HepG2 (cell line): ENCODE results near the gene SIMC1. TPM values are rescaled to one million over a fixed set of nuclear protein-coding genes. Genes with fewer than 3 reads are reported as not detected.
"Not testable (repeated sequence)": the region's sequence is repeated elsewhere in the genome, so short reads cannot be mapped to it uniquely, and the experiment has no call there.

Source experiments
- ATAC-seq: fragments of 200-7000 bp; cut with Tn5 transposase; 3 replicates; pipeline ENCODE4 v1.9.1; 2020; ENCODE audit warnings: mild to moderate bottlenecking, moderate library complexity
- BruUV-seq: library from RNA; stranded (reverse); fragments of 400-500 nt; replicated peaks from 2 replicates; lab custom pipeline; 2021; lab: Mats Ljungman, UMichigan
- CTCF ChIA-PET: fragments of 300-600 bp; formaldehyde crosslinking; extraction: SDS; loops from one replicate; lab custom pipeline; 2021; ENCODE audit warnings: low total read pairs, inconsistent platforms, low intra/inter-chr PET ratio; lab: Yijun Ruan, JAX
- POLR2A ChIA-PET: fragments of 350-600 bp; sonication (Branson Sonifier 250); formaldehyde crosslinking; loops from one replicate; lab custom pipeline; 2020; ENCODE audit warnings: antibody characterized with exemption, inconsistent platforms; lab: Yijun Ruan, JAX
- DNase-seq: peaks from one replicate; pipeline ENCODE4 v3.0.0-alpha.2; 2015; ENCODE audit warnings: low spot score
- FAIRE-seq: peaks from 3 replicates; lab custom pipeline; 2011; peaks lifted over from hg19 to GRCh38; lab: Jason Lieb, UNC
- H2AFZ ChIP-seq: one replicate; pipeline ENCODE4 v1.6.1; 2011; ENCODE audit warnings: low read length, inconsistent platforms
- H3K27ac ChIP-seq: fragments of 300-600 bp; 3 replicates; pipeline ENCODE4 v1.8.0; 2011; ENCODE audit warnings: mixed run types, mild to moderate bottlenecking, mixed read lengths, low read length, inconsistent platforms; ENCODE audit not compliant: insufficient read depth; ENCODE audit errors: extremely low read length
- H3K27me3 ChIP-seq, 2 experiments: fragments of 200-600 bp in 1 of 2; 2 replicates in 1 of 2; 3 replicates in 1 of 2; pipeline versions ENCODE4 v1.6.0 to v1.8.0; 2011; ENCODE audit warnings: low read length in 2 of 2, mild to moderate bottlenecking in 2 of 2, moderate library complexity in 2 of 2, inconsistent platforms in 1 of 2; ENCODE audit not compliant: insufficient read depth in 2 of 2, control insufficient read depth in 1 of 2
- H3K36me3 ChIP-seq, 2 experiments: fragments of 200-600 bp in 1 of 2; replicated peaks in 1 of 2; 2 replicates in 1 of 2; 3 replicates in 1 of 2; pipeline versions ENCODE4 v1.5.1 to v1.8.0; 2011; ENCODE audit warnings: low read length in 2 of 2, inconsistent platforms in 1 of 2; ENCODE audit not compliant: insufficient read depth in 2 of 2, control insufficient read depth in 1 of 2
- H3K4me1 ChIP-seq: 2 replicates; pipeline ENCODE4 v1.5.1; 2012; ENCODE audit warnings: low read length, inconsistent platforms; ENCODE audit not compliant: insufficient read depth
- H3K4me2 ChIP-seq: 2 replicates; pipeline ENCODE4 v1.6.0; 2011; ENCODE audit warnings: low read depth, low read length, inconsistent platforms
- H3K4me3 ChIP-seq, 3 experiments: fragments of 200-600 bp in 1 of 3; sonication (generic), shearing (Covaris generic) in 1 of 3; replicated peaks in 1 of 3; 2 replicates each; pipeline ENCODE4 v1.5.1; 2011 to 2016; ENCODE audit warnings: low read length in 3 of 3, inconsistent platforms in 2 of 3, low read depth in 2 of 3, mild to moderate bottlenecking in 2 of 3, control low read depth in 1 of 3, mixed read lengths in 1 of 3; ENCODE audit not compliant: insufficient read depth in 1 of 3
- H3K79me2 ChIP-seq: one replicate; pipeline ENCODE4 v1.6.1; 2011; ENCODE audit warnings: low read length, inconsistent platforms; ENCODE audit not compliant: insufficient read depth
- H3K9ac ChIP-seq: 2 replicates; pipeline ENCODE4 v1.6.0; 2011; ENCODE audit warnings: mild to moderate bottlenecking, low read depth, low read length, inconsistent platforms; ENCODE audit not compliant: insufficient read depth
- H3K9me3 ChIP-seq: 2 replicates; pipeline ENCODE4 v1.5.1; 2012; ENCODE audit warnings: mild to moderate bottlenecking, low read length
- H4K20me1 ChIP-seq: 2 replicates; pipeline ENCODE4 v1.6.0; 2011; ENCODE audit warnings: inconsistent platforms, mild to moderate bottlenecking, low read length, moderate library complexity; ENCODE audit not compliant: insufficient read depth
- ETV5 ChIP-seq: IDR thresholded peaks from 2 replicates; pipeline ENCODE4 v1.6.1; 2018; ENCODE audit warnings: missing biosample characterization, missing genetic modification reagents, inconsistent platforms, borderline replicate concordance
- HDAC2 ChIP-seq: sonication (generic); formaldehyde crosslinking; IDR thresholded peaks from 2 replicates; pipeline ENCODE4 v1.4.0; 2020; ENCODE audit warnings: missing genetic modification reagents
- RARA ChIP-seq: IDR thresholded peaks from 2 replicates; pipeline ENCODE4 v1.6.1; 2016; ENCODE audit warnings: missing genetic modification reagents, missing compliant biosample characterization
- RXRB ChIP-seq: IDR thresholded peaks from 2 replicates; pipeline ENCODE4 v1.6.1; 2016; ENCODE audit warnings: borderline replicate concordance, missing genetic modification reagents, missing compliant biosample characterization
- SAP130 ChIP-seq: IDR thresholded peaks from 2 replicates; pipeline ENCODE4 v1.6.1; 2016; ENCODE audit warnings: low read depth
- SOX13 ChIP-seq, 3 experiments: fragments of 450-650 bp in 1 of 3; sonication (generic) in 1 of 3; formaldehyde crosslinking in 1 of 3; IDR thresholded peaks in 2 of 3; conservative IDR thresholded peaks in 1 of 3; 2 replicates each; pipeline versions ENCODE4 v1.5.0 to v1.6.1; 2016 to 2020; ENCODE audit warnings: antibody characterized with exemption in 1 of 3, mild to moderate bottlenecking in 1 of 3, missing compliant biosample characterization in 1 of 3, missing genetic modification reagents in 1 of 3, moderate library complexity in 1 of 3
- SOX5 ChIP-seq: IDR thresholded peaks from 2 replicates; pipeline ENCODE4 v1.6.1; 2016; ENCODE audit warnings: borderline replicate concordance
- WGBS: methylation state at CpG from one replicate; pipeline ENCODE4 v1.1.6; 2017; ENCODE audit warnings: low lambda C conversion rate; 5-methylcytosine and 5-hydroxymethylcytosine counted together
- in situ Hi-C: cut with HindIII; loops from 2 replicates; pipeline ENCODE4 v1.10.0; 2017; ENCODE audit warnings: low pct_unique_long_range_greater_than_20kb; ENCODE audit not compliant: extremely low pct_ligation_motif_present
- intact Hi-C: fragments of 100-400 bp; cut with micrococcal nuclease; formaldehyde crosslinking; loops from one replicate; pipeline ENCODE4 v1.10.0; 2022; ENCODE audit not compliant: unreplicated experiment
- polyA plus RNA-seq, 8 experiments: library from polyadenylated mRNA; depleted of rRNA in 3 of 8; stranded (reverse) in 7 of 8; unstranded in 1 of 8; fragments of >200 nt; fragmentation: Illumina TruSeq in 4 of 8; extraction: Trizol in 4 of 8; gene quantifications; 2 replicates each; pipeline versions ENCODE4 v1.2.1 to v1.2.3, GENCODE V29; 2011 to 2016; ENCODE audit warnings: low read depth in 4 of 8, missing spikeins in 1 of 8, mixed read lengths in 1 of 8; ENCODE audit not compliant: insufficient read depth in 1 of 8
- total RNA-seq, 5 experiments: library from RNA; depleted of rRNA; stranded (reverse); fragments of >200 nt; fragmentation: Illumina TruSeq; extraction: Trizol; gene quantifications; 2 replicates each; pipeline ENCODE4 v1.2.3, GENCODE V29; 2016; ENCODE audit warnings: low read depth in 1 of 5
- TF ChIP-seq, protein P1 (sequence below): sonication (generic); formaldehyde crosslinking; IDR thresholded peaks from 2 replicates; pipeline ENCODE4 v1.5.1; 2020; ENCODE audit warnings: mild to moderate bottlenecking, missing genetic modification reagents, moderate library complexity
- TF ChIP-seq, protein P2 (sequence below): sonication (generic); IDR thresholded peaks from 2 replicates; pipeline ENCODE4 v1.6.1; 2016; ENCODE audit warnings: low read depth, borderline replicate concordance
- TF ChIP-seq, protein P3 (sequence below): IDR thresholded peaks from 2 replicates; pipeline ENCODE4 v1.6.1; 2016

SIMC1 gene
- total and polyA plus RNA-seq, 2 of the 13 experiments (the other 11 are each of a cell fraction or from before 2014, with no cell fraction given), result 5.4 to 6.8 TPM

DNA sequence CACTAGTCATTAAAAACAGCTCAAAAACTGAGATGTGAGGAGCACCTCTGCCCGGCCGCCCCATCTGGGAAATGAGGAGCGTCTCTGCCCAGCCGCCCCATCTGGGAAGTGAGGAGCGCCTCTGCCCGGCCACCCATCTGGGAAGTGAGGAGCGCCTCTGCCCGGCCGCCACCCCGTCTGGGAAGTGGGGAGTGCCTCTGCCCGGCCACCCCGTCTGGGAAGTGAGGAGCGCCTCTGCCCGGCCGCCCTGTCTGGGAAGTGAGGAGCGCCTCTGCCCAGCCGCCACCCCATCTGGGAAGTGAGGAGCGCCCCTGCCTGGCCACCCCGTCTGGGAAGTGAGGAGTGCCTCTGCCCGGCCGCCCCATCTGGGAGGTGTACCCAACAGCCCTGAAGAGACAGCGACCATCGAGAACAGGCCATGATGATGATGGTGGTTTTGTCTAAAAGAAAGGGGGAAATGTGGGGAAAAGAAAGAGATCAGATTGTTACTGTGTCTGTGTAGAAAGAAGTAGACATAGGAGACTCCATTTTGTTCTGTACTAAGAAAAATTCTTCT, 23.7 kb upstream of the SIMC1 start:
- BruUV-seq, H3K9ac ChIP-seq, in situ Hi-C loops, FAIRE-seq, intact Hi-C loops, H3K4me2 ChIP-seq, POLR2A ChIA-PET, H3K36me3 ChIP-seq, CTCF ChIA-PET, H3K27me3 ChIP-seq, H3K27ac ChIP-seq, ATAC-seq, DNase-seq, H3K4me3 ChIP-seq, H4K20me1 ChIP-seq, H3K9me3 ChIP-seq, H3K79me2 ChIP-seq, H2AFZ ChIP-seq: not testable (repeated sequence)
- TF ChIP-seq, protein P1, sequence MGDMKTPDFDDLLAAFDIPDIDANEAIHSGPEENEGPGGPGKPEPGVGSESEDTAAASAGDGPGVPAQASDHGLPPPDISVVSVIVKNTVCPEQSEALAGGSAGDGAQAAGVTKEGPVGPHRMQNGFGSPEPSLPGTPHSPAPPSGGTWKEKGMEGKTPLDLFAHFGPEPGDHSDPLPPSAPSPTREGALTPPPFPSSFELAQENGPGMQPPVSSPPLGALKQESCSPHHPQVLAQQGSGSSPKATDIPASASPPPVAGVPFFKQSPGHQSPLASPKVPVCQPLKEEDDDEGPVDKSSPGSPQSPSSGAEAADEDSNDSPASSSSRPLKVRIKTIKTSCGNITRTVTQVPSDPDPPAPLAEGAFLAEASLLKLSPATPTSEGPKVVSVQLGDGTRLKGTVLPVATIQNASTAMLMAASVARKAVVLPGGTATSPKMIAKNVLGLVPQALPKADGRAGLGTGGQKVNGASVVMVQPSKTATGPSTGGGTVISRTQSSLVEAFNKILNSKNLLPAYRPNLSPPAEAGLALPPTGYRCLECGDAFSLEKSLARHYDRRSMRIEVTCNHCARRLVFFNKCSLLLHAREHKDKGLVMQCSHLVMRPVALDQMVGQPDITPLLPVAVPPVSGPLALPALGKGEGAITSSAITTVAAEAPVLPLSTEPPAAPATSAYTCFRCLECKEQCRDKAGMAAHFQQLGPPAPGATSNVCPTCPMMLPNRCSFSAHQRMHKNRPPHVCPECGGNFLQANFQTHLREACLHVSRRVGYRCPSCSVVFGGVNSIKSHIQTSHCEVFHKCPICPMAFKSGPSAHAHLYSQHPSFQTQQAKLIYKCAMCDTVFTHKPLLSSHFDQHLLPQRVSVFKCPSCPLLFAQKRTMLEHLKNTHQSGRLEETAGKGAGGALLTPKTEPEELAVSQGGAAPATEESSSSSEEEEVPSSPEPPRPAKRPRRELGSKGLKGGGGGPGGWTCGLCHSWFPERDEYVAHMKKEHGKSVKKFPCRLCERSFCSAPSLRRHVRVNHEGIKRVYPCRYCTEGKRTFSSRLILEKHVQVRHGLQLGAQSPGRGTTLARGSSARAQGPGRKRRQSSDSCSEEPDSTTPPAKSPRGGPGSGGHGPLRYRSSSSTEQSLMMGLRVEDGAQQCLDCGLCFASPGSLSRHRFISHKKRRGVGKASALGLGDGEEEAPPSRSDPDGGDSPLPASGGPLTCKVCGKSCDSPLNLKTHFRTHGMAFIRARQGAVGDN (CRISPR knock-in tag), result peak; percentile 19; the same call in 1 of the 2 replicates
- peaks cover 12% of the 10 kb centered on the region for H3K4me1 ChIP-seq
- WGBS, result 88% methylated on average over 5 of the region's 23 CpGs

DNA sequence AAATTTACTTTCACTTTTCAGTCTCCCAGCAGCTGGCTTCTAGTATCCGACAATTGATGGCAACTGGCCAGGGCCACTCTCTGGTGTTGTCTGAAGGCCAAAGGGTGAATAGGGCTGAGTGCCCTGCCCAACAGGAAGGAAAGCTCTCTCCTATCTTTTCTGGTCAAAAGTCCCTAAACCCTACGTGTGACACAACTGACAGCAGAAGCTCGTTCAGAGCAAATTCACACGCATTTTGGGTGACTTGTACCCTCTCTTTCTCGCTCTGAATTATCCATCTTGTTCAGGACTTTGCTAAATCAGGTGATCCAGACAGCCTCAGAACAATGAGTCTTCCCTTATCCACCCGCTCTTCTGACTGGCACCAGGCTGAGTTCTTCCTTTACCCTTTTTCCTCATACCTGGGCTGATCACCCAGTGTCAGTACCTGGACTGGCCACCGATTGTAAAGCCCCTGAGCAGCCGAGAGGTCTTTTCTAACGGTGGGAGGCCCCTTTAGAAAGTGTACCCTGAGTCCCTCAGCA, 21.8 kb upstream of the SIMC1 start:
- peaks cover 12% of the 10 kb centered on the region for H3K4me1 ChIP-seq
- H3K9me3 ChIP-seq; H3K27me3 ChIP-seq; H4K20me1 ChIP-seq; POLR2A ChIA-PET; CTCF ChIA-PET; H3K9ac ChIP-seq; FAIRE-seq; BruUV-seq; H3K36me3 ChIP-seq; H2AFZ ChIP-seq; H3K79me2 ChIP-seq; in situ Hi-C loops; intact Hi-C loops; H3K27ac ChIP-seq; TF ChIP-seq SOX13 (IDR thresholded peaks at IDR 0.05): not testable (repeated sequence)
- peak overlapping the region in 2 of 3 experiments; percentile 19 to 46; a peak in 3 of 6 replicates for H3K4me3 ChIP-seq
- DNase-seq (peak; percentile 69), ATAC-seq (peak; percentile 93)
- 1% methylated on average over 8 of the region's 9 CpGs for WGBS
- H3K4me2 ChIP-seq, result peak overlapping the region; percentile 75
- TF ChIP-seq RXRB (CRISPR knock-in tag) (0 out of 2 replicates have a peak, but pooled peaks have one; percentile 54), HDAC2 (0 out of 2 replicates have a peak, but pooled peaks have one; percentile 19), SAP130 (peak; percentile 54; the same call in 1 of the 2 replicates), RARA (peak; percentile 73), SOX13 (CRISPR knock-in tag; conservative IDR thresholded peaks at IDR 0.05 in 1 of 2, IDR thresholded peaks at IDR 0.05 in 1 of 2) (peak in 1 of 2 experiments; percentile 83; a peak in 2 of 4 replicates), SOX5 (peak; percentile 68; the same call in 1 of the 2 replicates), ETV5 (peak; percentile 51; the same call in 1 of the 2 replicates)
- TF ChIP-seq, protein P2, sequence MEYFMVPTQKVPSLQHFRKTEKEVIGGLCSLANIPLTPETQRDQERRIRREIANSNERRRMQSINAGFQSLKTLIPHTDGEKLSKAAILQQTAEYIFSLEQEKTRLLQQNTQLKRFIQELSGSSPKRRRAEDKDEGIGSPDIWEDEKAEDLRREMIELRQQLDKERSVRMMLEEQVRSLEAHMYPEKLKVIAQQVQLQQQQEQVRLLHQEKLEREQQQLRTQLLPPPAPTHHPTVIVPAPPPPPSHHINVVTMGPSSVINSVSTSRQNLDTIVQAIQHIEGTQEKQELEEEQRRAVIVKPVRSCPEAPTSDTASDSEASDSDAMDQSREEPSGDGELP, result peak; percentile 53; the same call in 1 of the 2 replicates
- TF ChIP-seq, protein P3, sequence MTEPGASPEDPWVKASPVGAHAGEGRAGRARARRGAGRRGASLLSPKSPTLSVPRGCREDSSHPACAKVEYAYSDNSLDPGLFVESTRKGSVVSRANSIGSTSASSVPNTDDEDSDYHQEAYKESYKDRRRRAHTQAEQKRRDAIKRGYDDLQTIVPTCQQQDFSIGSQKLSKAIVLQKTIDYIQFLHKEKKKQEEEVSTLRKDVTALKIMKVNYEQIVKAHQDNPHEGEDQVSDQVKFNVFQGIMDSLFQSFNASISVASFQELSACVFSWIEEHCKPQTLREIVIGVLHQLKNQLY (CRISPR knock-in tag), result 0 out of 2 replicates have a peak, but pooled peaks have one; percentile 31
